Measurements from ENCODE around the gene PCDH10. TPM values are rescaled to one million over a fixed set of nuclear protein-coding genes. Genes with fewer than 3 reads are reported as not detected.

The PCDH10 gene
- total RNA-seq, 1 donor from 2014 or later = 0.71 TPM

- H3K27me3 ChIP-seq (ENCODE audit: low read depth) = no peaks in the 10 kb centered on the region
- TF ChIP-seq, protein P1, sequence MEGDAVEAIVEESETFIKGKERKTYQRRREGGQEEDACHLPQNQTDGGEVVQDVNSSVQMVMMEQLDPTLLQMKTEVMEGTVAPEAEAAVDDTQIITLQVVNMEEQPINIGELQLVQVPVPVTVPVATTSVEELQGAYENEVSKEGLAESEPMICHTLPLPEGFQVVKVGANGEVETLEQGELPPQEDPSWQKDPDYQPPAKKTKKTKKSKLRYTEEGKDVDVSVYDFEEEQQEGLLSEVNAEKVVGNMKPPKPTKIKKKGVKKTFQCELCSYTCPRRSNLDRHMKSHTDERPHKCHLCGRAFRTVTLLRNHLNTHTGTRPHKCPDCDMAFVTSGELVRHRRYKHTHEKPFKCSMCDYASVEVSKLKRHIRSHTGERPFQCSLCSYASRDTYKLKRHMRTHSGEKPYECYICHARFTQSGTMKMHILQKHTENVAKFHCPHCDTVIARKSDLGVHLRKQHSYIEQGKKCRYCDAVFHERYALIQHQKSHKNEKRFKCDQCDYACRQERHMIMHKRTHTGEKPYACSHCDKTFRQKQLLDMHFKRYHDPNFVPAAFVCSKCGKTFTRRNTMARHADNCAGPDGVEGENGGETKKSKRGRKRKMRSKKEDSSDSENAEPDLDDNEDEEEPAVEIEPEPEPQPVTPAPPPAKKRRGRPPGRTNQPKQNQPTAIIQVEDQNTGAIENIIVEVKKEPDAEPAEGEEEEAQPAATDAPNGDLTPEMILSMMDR (IDR thresholded peaks at IDR 0.05) = no peak
- intact Hi-C loops (cut with DNase I) = no loop called here
- no peaks in the 10 kb centered on the region for H3K4me1 ChIP-seq
- DNase-seq (no peak), ATAC-seq (no peak)
- no peaks in the 10 kb centered on the region for H3K36me3 ChIP-seq
- no peak overlapping the region for H3K27ac ChIP-seq
- no peaks in the 10 kb centered on the region for H3K9me3 ChIP-seq
- no peak overlapping the region for H3K4me3 ChIP-seq
Observed at GRCh38 chr4:133162941-133163340, 13.8 kb downstream of the PCDH10 start.

GRCh38 chr4:133178956-133179355 lies 29.9 kb downstream of the PCDH10 start:
- TF ChIP-seq, protein P1 (IDR thresholded peaks at IDR 0.05) = no peak
- Histone ChIP-seq H3K36me3 (no peaks in the 10 kb centered on the region), H3K4me3 (no peak overlapping the region), H3K27me3 (ENCODE audit: low read depth) (no peaks in the 10 kb centered on the region), H3K9me3 (no peaks in the 10 kb centered on the region), H3K27ac (no peak overlapping the region), H3K4me1 (no peaks in the 10 kb centered on the region)
- DNase-seq (no peak), ATAC-seq (no peak)
- intact Hi-C loops (cut with DNase I) = no loop called here

GRCh38 chr4:133186210-133186609 lies 37.1 kb downstream of the PCDH10 start:
- DNase-seq = no peak
- Histone ChIP-seq H3K4me1 (no peaks in the 10 kb centered on the region), H3K36me3 (no peaks in the 10 kb centered on the region), H3K9me3 (no peaks in the 10 kb centered on the region), H3K4me3 (no peak overlapping the region), H3K27me3 (ENCODE audit: low read depth) (no peaks in the 10 kb centered on the region), H3K27ac (no peak overlapping the region)
- TF ChIP-seq, protein P1 (IDR thresholded peaks at IDR 0.05) = no peak
- intact Hi-C loops (cut with DNase I) = no loop called here
- no peak for ATAC-seq

DNA sequence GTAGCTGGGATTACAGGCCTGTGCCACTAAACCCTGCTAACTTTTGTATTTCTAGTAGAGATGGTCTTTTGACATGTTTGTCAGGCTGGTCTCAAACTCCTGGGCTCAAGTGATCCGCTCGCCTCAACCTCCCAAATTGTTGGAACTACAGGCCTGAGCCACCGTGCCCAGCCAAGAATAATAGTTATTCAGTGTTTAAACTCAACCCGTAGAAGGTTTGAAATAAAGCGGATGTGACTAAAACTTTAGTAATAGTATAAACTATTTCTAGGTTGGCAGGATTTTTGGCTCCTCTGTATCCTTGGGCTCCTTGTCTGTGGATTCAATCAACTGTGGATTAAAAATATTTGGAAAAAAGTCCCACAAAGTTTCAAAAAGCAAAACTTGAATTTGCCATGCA lies 37.8 kb downstream of the PCDH10 start:
- no peaks in the 10 kb centered on the region for H3K9me3 ChIP-seq
- intact Hi-C loops (cut with DNase I) = no loop called here
- TF ChIP-seq, protein P1 (IDR thresholded peaks at IDR 0.05) = no peak

DNA sequence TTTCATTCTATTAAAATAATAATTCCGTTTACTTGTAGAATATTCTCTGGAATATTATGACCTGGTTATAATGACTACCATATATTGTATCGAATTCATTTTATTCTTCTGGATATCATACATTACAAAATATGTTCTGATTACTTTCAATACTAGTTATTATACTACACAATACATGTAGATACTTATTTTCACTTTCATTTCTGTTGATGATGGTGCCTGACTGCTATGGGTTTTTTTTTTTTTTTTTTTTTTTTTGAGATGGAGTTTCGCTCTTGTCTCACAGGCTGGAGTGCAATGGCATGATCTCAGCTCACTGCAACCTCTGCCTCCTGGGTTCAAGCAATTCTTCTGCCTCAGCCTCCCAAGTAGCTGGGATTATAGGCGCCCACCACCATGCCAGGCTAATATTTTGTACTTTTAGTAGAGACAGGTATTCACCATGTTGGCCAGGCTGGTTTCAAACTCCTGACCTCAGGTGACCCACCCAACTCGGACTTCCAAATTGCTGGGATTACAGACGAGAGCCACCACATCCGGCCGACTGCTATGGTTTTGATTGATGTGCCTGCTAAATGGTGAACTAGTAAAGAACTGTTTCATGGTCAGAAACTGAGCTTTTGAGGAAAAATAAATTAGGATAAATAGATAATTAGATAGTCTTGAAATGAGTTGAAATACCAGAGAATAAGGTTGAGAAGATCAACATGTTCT lies 39.5 kb downstream of the PCDH10 start:
- Histone ChIP-seq H3K4me3 (no peak overlapping the region), H3K4me1 (no peaks in the 10 kb centered on the region), H3K36me3 (no peaks in the 10 kb centered on the region), H3K9me3 (no peaks in the 10 kb centered on the region), H3K27ac (no peak overlapping the region), H3K27me3 (ENCODE audit: low read depth) (no peaks in the 10 kb centered on the region)
- DNase-seq (no peak), ATAC-seq (no peak)
- intact Hi-C loops (cut with DNase I) = no loop called here
- TF ChIP-seq, protein P1 (IDR thresholded peaks at IDR 0.05) = no peak

More for the DNA sequence above, 37.8 kb downstream of the PCDH10 start:
- H3K27me3 ChIP-seq (ENCODE audit: low read depth) = no peaks in the 10 kb centered on the region
- H3K27ac ChIP-seq = no peak overlapping the region
- H3K4me1 ChIP-seq = no peaks in the 10 kb centered on the region
- no peak for DNase-seq
- H3K4me3 ChIP-seq = no peak overlapping the region
- ATAC-seq = no peak
- H3K36me3 ChIP-seq = no peaks in the 10 kb centered on the region
